Transverse colon (tissue), 3 donors: ENCODE data around the gene CMTM4.
"Not testable (repeated sequence)": the region's sequence is repeated elsewhere in the genome, so short reads cannot be mapped to it uniquely, and the experiment has no call there.

Experiments
- POLR2A ChIP-seq: fragments of 450-650 bp; IDR thresholded peaks from one replicate; pipeline ENCODE4 v1.6.1; 2016; ENCODE audit warnings: antibody characterized with exemption, mild to moderate bottlenecking, moderate library complexity
- TF ChIP-seq, protein P1 (sequence below), 5 experiments: fragments of 200-600 bp in 3 of 5; fragments of 450-650 bp in 2 of 5; sonication (generic) in 3 of 5; IDR thresholded peaks; 1 replicate in 2 of 5; 2 replicates in 3 of 5; pipeline ENCODE4 v1.5.1; 2016 to 2017; ENCODE audit warnings: antibody characterized with exemption in 5 of 5, inconsistent platforms in 3 of 5, mild to moderate bottlenecking in 2 of 5, moderate library complexity in 1 of 5

GRCh38 chr16:66685501-66686115 is 10.9 kb downstream of the CMTM4 start:
- TF ChIP-seq, protein P1, sequence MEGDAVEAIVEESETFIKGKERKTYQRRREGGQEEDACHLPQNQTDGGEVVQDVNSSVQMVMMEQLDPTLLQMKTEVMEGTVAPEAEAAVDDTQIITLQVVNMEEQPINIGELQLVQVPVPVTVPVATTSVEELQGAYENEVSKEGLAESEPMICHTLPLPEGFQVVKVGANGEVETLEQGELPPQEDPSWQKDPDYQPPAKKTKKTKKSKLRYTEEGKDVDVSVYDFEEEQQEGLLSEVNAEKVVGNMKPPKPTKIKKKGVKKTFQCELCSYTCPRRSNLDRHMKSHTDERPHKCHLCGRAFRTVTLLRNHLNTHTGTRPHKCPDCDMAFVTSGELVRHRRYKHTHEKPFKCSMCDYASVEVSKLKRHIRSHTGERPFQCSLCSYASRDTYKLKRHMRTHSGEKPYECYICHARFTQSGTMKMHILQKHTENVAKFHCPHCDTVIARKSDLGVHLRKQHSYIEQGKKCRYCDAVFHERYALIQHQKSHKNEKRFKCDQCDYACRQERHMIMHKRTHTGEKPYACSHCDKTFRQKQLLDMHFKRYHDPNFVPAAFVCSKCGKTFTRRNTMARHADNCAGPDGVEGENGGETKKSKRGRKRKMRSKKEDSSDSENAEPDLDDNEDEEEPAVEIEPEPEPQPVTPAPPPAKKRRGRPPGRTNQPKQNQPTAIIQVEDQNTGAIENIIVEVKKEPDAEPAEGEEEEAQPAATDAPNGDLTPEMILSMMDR (IDR thresholded peaks at IDR 0.05), result not testable (repeated sequence)
- TF ChIP-seq POLR2A, result not testable (repeated sequence)
